GM12878 (cell line): ENCODE results near the gene MAD1L1. TPM values are rescaled to one million over a fixed set of nuclear protein-coding genes. Genes with fewer than 3 reads are reported as not detected.

Experiments used
- ATAC-seq: fragments of 200-7000 bp; cut with Tn5 transposase; 3 replicates; pipeline ENCODE4 v1.9.1; 2020; ENCODE audit warnings: mild to moderate bottlenecking, moderate library complexity
- BruUV-seq: library from RNA; stranded (reverse); fragments of 400-500 nt; replicated peaks from 2 replicates; lab custom pipeline; 2021; lab: Mats Ljungman, UMichigan
- CTCF ChIA-PET: fragments of 300-600 bp; sonication (Branson Sonifier 250); formaldehyde crosslinking; extraction: SDS; loops from one replicate; lab custom pipeline; 2021; ENCODE audit warnings: inconsistent platforms; lab: Yijun Ruan, JAX
- POLR2A ChIA-PET: fragments of 350-600 bp; formaldehyde crosslinking; extraction: SDS; loops from one replicate; lab custom pipeline; 2021; ENCODE audit warnings: inconsistent platforms; lab: Charles Lee
- RAD21 ChIA-PET: fragments of 300-600 bp; sonication (Branson Sonifier 250); formaldehyde crosslinking; loops from one replicate; lab custom pipeline; 2023; ENCODE audit warnings: antibody characterized with exemption; ENCODE audit not compliant: unreplicated experiment; lab: Charles Lee
- SMC1A ChIA-PET: fragments of 300-600 bp; sonication (Branson Sonifier 250); formaldehyde crosslinking; loops from one replicate; lab custom pipeline; 2023; ENCODE audit not compliant: unreplicated experiment, uncharacterized antibody; lab: Charles Lee
- DNase-seq: peaks from one replicate; pipeline ENCODE4 v3.0.0-alpha.2; 2011; ENCODE audit warnings: low read depth, low spot score
- FAIRE-seq: peaks from 3 replicates; lab custom pipeline; 2011; peaks lifted over from hg19 to GRCh38; lab: Jason Lieb, UNC
- H2AFZ ChIP-seq: 2 replicates; pipeline ENCODE4 v1.6.0; 2011; ENCODE audit warnings: low read depth, low read length, control low read depth; ENCODE audit not compliant: control insufficient read depth
- H3K27ac ChIP-seq: 2 replicates; pipeline ENCODE4 v1.5.1; 2011; ENCODE audit warnings: control low read depth; ENCODE audit not compliant: control insufficient read depth, insufficient read depth
- H3K27me3 ChIP-seq, 2 experiments: replicated peaks in 1 of 2; 2 replicates each; pipeline versions ENCODE4 v1.6.0 to v1.6.1; 2011; ENCODE audit warnings: low read length in 1 of 2; ENCODE audit not compliant: control insufficient read depth in 2 of 2, insufficient read depth in 2 of 2
- H3K36me3 ChIP-seq, 2 experiments: 2 replicates each; pipeline ENCODE4 v1.5.1; 2011; ENCODE audit warnings: low read length in 1 of 2; ENCODE audit not compliant: control insufficient read depth in 2 of 2, insufficient read depth in 2 of 2
- H3K4me1 ChIP-seq: 2 replicates; pipeline ENCODE4 v1.6.1; 2011; ENCODE audit warnings: mild to moderate bottlenecking, low read length, moderate library complexity, mixed read lengths; ENCODE audit not compliant: control insufficient read depth, insufficient read depth
- H3K4me2 ChIP-seq: 2 replicates; pipeline ENCODE4 v1.6.0; 2011; ENCODE audit warnings: control low read depth; ENCODE audit not compliant: control insufficient read depth, insufficient read depth
- H3K4me3 ChIP-seq: fragments of 200-600 bp; sonication (generic); 2 replicates; pipeline ENCODE4 v1.5.1; 2016
- H3K79me2 ChIP-seq: 2 replicates; pipeline ENCODE4 v1.6.0; 2011; ENCODE audit warnings: low read length; ENCODE audit not compliant: control insufficient read depth, insufficient read depth
- H3K9ac ChIP-seq: 2 replicates; pipeline ENCODE4 v1.8.0; 2011; ENCODE audit warnings: low read length, control low read depth, mixed read lengths; ENCODE audit not compliant: control insufficient read depth, insufficient read depth
- H3K9me3 ChIP-seq: replicated peaks from 3 replicates; pipeline ENCODE4 v1.5.1; 2011; ENCODE audit warnings: mild to moderate bottlenecking, low read length; ENCODE audit not compliant: control insufficient read depth, insufficient read depth
- H4K20me1 ChIP-seq: 2 replicates; pipeline ENCODE4 v1.6.0; 2011; ENCODE audit not compliant: control insufficient read depth, insufficient read depth
- ASH2L ChIP-seq: fragments of 300-600, 200-600 bp; sonication (generic); IDR thresholded peaks from 2 replicates; pipeline ENCODE4 v1.6.1; 2017; ENCODE audit warnings: low read depth, mild to moderate bottlenecking, borderline replicate concordance
- BACH1 ChIP-seq: fragments of 450-650 bp; IDR thresholded peaks from 2 replicates; pipeline ENCODE4 v1.6.1; 2017; ENCODE audit warnings: mild to moderate bottlenecking, borderline replicate concordance
- CEBPB ChIP-seq, 2 experiments: fragments of 150-350 bp in 1 of 2; IDR thresholded peaks; 2 replicates each; pipeline ENCODE4 v1.6.1; 2012 to 2014; ENCODE audit warnings: low read depth in 2 of 2, low read length in 2 of 2, borderline replicate concordance in 1 of 2, inconsistent platforms in 1 of 2
- KLF5 ChIP-seq: fragments of 450-650 bp; IDR thresholded peaks from 2 replicates; pipeline ENCODE4 v1.6.1; 2014; ENCODE audit warnings: mild to moderate bottlenecking; ENCODE audit not compliant: partially characterized antibody
- NFYB ChIP-seq: IDR thresholded peaks from 2 replicates; pipeline ENCODE4 v1.6.1; 2011; ENCODE audit warnings: low read depth, mild to moderate bottlenecking, low read length, improper control_type of control experiment, moderate library complexity; ENCODE audit not compliant: insufficient read depth
- SIX5 ChIP-seq: IDR thresholded peaks from 2 replicates; pipeline ENCODE4 v1.6.1; 2011; ENCODE audit warnings: mild to moderate bottlenecking, low read depth, low read length, moderate library complexity; ENCODE audit not compliant: severe bottlenecking
- SMARCA5 ChIP-seq: fragments of 450-650 bp; IDR thresholded peaks from 2 replicates; pipeline ENCODE4 v1.6.1; 2017; ENCODE audit warnings: mild to moderate bottlenecking
- WGBS: methylation state at CpG from one replicate; pipeline ENCODE4 v1.1.6; 2016; ENCODE audit warnings: low lambda C conversion rate; ENCODE audit not compliant: insufficient replicate concordance, insufficient coverage; ENCODE audit errors: missing lambda C conversion rate; 5-methylcytosine and 5-hydroxymethylcytosine counted together
- in situ Hi-C: fragments of 300-500 bp; cut with MboI; formaldehyde crosslinking; loops from 9 replicates; pipeline ENCODE4 v1.14.3; 2018; ENCODE audit warnings: mixed read lengths
- intact Hi-C: fragments of 100-400 bp; cut with micrococcal nuclease; formaldehyde crosslinking; loops from one replicate; pipeline ENCODE4 v1.14.2; 2022; ENCODE audit not compliant: unreplicated experiment
- polyA plus RNA-seq, 11 experiments: library from polyadenylated mRNA; depleted of rRNA in 4 of 11; unstranded in 6 of 11; stranded (reverse) in 5 of 11; fragments of >200 nt; fragmentation: Nextera tagmentation in 4 of 11; fragmentation: Illumina TruSeq in 1 of 11; extraction: Ambion mirVana in 4 of 11; extraction: Trizol in 1 of 11; gene quantifications; 1 replicate in 1 of 11; 2 replicates in 10 of 11; pipeline versions ENCODE4 v1.2.1 to v1.2.3, GENCODE V29; 2011 to 2016; ENCODE audit warnings: inconsistent platforms in 2 of 11, missing spikeins in 2 of 11, low read depth in 1 of 11
- total RNA-seq, 4 experiments: library from RNA; depleted of rRNA in 3 of 4; stranded (reverse); fragments of >200 nt in 3 of 4; fragmentation: Illumina TruSeq in 1 of 4; extraction: Trizol in 1 of 4; gene quantifications; 2 replicates each; pipeline versions ENCODE4 v1.2.1 to v1.2.3, GENCODE V29; 2013 to 2021
- TF ChIP-seq, protein P1 (sequence below): fragments of 450-650 bp; IDR thresholded peaks from 2 replicates; pipeline ENCODE4 v1.6.1; 2017; ENCODE audit warnings: low read depth, mild to moderate bottlenecking, moderate library complexity

Gene MAD1L1
- total and polyA plus RNA-seq, 10 of the 15 experiments (the other 5 are each of a cell fraction or from before 2014, with no cell fraction given), result 2.2 to 76.8 (median 38.3) TPM

DNA sequence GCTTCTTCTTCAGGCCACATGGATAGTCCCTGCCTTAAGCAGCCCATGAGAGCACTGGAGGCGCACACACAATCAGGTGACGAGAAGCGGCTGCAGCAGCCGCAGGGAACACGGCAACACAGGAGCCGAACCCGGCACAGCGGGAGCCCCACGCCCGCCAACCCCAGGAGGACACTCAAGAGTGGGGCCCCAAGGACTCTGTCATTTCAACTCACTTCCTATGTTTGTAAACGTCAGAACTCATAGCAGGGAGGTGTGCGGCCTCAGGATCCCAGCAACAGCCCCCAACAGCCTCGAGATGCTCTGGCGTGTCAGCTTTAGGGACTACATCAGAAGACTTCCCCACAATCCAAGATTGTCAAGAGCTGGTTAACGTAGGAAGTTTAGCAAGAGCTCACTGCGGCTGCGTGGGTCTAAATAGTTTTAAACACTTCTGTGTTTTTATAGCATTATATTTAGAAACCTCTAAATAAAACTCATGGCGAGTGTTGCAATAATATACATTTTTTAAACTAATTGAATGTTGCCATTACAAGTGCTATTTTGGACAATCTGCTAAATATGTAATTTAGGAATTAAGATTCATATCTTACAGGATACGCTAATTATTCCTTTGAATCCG lies 123.4 kb downstream of the MAD1L1 start:
- BruUV-seq, result no TSS peak
- ATAC-seq (no peak), DNase-seq (no peak)
- RAD21 ChIA-PET, result no interaction called here
- in situ Hi-C loops, result no loop called here
- H3K36me3 ChIP-seq, result no peaks in the 10 kb centered on the region; a peak in 2 of 4 replicates
- 0 out of 2 replicates have a peak, but pooled peaks cover 2% of the 10 kb centered on the region for H3K79me2 ChIP-seq
- no peak overlapping the region for H3K27ac ChIP-seq
- no peak for TF ChIP-seq SIX5
- no peak for TF ChIP-seq BACH1
- TF ChIP-seq, protein P1, sequence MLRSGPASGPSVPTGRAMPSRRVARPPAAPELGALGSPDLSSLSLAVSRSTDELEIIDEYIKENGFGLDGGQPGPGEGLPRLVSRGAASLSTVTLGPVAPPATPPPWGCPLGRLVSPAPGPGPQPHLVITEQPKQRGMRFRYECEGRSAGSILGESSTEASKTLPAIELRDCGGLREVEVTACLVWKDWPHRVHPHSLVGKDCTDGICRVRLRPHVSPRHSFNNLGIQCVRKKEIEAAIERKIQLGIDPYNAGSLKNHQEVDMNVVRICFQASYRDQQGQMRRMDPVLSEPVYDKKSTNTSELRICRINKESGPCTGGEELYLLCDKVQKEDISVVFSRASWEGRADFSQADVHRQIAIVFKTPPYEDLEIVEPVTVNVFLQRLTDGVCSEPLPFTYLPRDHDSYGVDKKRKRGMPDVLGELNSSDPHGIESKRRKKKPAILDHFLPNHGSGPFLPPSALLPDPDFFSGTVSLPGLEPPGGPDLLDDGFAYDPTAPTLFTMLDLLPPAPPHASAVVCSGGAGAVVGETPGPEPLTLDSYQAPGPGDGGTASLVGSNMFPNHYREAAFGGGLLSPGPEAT, result no peak
- TF ChIP-seq ASH2L, result no peak
- no peak for TF ChIP-seq NFYB
- TF ChIP-seq CEBPB (IDR thresholded peaks at IDR 0.05; ENCODE audit: borderline replicate concordance in 1 of 2, low read depth in 2 of 2, low read length in 2 of 2), result no peak
- no peak for TF ChIP-seq SMARCA5
- no peak for TF ChIP-seq KLF5
- TF ChIP-seq, all 136 proteins: peak for 0
- ChIA-PET CTCF (interaction anchor here (0.5 to 3.5 kb wide), 2 partner anchors 9 to 228 kb away, joined by 3 to 10 read pairs; no protein-coding TSS in a partner anchor), SMC1A (interaction anchor here (2.5 kb wide), 1 partner anchor 9 kb away, joined by 13 read pairs; no protein-coding TSS in a partner anchor), POLR2A (no interaction called here)
- intact Hi-C loops, result no loop called here
- H3K4me1 ChIP-seq, result peaks cover 26% of the 10 kb centered on the region
- H3K4me2 ChIP-seq, result peak overlapping the region; percentile 83; the same call in 1 of the 2 replicates
- 84% methylated on average over 20 of the region's 20 CpGs for WGBS
- H4K20me1 ChIP-seq, result no peaks in the 10 kb centered on the region
- H2AFZ ChIP-seq, result no peak overlapping the region
- no peak for FAIRE-seq
- H3K27me3 ChIP-seq, result no peaks in the 10 kb centered on the region
- no peaks in the 10 kb centered on the region for H3K9me3 ChIP-seq
- no peak overlapping the region for H3K4me3 ChIP-seq
- H3K9ac ChIP-seq, result no peak overlapping the region
